Activated CD4-positive, alpha-beta T cell treated with anti-CD3 and anti-CD28 coated beads, Interleukin-2, Interleukin-4, amounts not matched to agents 100 ng/mL and 50 ng/mL, durations not matched to agents 16 hours and 8 hours (primary cell): ENCODE data around the gene PI4K2B.
"Not testable (repeated sequence)": the region's sequence is repeated elsewhere in the genome, so short reads cannot be mapped to it uniquely, and the experiment has no call there.

Experiments
- DNase-seq: peaks from one replicate; pipeline ENCODE4 v3.0.0-alpha.2; 2020; ENCODE audit warnings: low spot score

Gene PI4K2B

DNA sequence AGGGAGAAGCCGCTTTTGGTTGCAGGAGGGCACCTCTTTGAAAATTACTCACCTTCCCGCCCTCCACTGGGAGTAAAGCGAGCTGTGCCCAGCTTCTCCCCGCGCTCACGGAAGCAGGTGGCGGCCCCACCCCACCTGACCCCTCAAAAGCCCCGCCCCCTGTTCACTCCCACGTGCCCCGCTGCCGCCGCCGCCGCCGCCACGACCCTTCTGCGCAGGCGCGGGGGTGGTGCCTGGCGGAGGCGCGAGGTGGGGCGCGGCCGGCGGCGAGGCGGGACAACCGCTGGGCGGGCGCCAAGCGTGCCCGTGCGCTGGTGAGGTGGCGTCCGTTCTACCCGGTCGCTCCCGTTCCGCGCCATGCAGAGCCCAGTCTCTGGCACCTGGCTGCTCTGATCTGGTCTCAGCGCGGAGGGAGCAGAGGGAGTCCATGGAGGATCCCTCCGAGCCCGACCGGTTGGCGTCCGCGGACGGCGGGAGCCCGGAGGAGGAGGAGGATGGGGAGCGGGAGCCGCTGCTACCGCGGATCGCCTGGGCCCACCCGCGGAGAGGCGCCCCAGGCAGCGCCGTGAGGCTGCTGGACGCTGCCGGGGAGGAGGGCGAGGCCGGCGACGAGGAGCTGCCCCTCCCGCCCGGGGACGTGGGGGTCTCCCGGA is at the start of gene PI4K2B:
TSS of gene PI4K2B (plus strand) at position 297 of the 653 bp plus-strand sequence. CDS start at position 428, 131 bp downstream.
- DNase-seq = peak; percentile 92

DNA sequence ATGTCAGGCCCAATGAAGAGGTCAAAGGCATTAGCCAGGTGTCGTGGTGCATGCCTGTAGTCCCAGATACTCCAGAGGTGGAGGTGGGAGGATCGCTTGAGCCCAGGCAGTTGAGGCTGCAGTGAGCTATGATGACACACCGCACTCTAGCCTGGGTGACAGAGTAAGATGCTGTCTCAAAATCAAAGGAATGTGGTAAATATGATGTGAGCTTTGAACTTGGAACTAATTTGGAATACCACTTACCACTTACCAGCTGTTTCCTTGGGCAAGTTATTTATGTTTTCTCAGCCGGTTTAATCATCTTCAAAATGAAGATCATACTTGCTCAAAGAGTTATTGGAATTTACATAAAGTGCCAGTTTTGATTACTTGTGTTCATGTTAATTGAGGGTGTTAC is 49.8 kb upstream of the PI4K2B start:
- DNase-seq = no peak

DNA sequence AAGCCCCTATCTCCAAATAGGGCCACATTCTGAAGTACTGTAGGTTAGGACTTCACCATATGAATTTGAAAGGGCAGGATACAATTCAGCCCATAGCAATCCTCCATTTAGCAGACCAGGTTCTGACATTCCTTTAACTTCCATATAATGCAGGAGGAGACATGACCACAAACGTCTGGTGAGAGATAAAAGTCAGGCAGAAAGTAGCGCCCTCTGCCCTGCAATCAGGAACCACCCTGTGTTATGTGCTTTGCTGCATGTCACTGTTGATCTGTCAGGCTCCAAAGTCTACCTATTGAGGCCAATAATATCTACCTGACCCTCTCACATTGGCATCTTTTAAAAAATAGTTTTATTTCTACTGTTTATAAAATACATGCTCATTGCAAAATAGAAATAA is 43.4 kb upstream of the PI4K2B start:
- no peak for DNase-seq

DNA sequence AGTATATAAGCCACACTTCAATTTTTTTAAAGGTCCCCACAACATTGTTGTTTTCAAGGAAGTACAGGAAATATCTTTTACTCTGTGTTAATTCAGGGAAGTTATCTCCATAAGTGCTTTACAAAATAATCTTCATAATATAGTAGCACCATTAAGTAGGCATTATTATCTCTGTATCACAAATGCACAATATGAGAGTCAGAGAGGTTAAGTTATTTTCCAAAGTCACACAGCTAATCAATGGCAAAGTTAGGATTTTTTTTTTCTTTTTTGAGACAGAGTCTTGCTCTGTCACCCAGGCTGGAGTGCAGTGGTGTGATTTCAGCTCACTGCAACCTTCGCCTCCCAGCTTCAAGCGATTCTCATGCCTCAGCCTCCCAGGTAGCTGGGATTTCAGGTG is 35.1 kb upstream of the PI4K2B start:
- DNase-seq = no peak

DNA sequence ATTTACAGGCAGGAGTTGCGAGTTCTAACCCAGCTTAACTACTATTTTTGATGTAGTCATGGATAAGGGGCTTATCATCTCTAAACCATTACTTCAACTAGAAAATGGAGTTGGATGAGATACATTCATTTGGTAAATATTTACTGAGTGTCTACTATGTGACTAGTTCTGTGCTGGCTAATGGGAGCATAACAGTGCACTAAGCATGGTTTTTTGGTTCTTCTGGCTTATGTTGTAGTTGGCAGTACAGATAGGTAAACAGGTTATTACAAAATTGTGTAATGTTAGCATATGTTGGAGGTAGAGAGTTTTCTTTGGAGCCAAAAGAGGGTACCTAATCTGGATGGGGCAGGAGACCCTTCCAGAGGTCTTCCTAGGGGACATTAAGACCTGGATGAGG is 25.8 kb upstream of the PI4K2B start:
- no peak for DNase-seq

DNA sequence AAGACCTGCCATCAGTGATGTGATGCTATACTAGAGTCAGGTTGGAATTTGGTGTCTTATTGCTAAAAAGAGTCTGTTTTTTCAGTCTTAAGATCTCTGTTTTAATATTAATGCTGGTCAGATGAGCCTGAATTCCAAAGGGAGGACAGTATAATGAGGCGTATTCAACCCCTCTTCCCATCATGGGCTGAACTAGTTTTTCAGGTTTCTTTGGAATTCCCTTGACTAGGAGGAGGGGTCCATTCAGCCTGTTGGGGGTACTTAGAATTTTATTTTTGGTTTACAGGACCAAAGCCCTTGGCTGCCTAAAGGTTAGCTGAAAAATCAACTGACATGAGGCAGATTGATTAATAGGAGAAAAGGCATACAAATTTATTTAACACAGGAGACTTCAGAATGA is 24.1 kb upstream of the PI4K2B start:
- no peak for DNase-seq

DNA sequence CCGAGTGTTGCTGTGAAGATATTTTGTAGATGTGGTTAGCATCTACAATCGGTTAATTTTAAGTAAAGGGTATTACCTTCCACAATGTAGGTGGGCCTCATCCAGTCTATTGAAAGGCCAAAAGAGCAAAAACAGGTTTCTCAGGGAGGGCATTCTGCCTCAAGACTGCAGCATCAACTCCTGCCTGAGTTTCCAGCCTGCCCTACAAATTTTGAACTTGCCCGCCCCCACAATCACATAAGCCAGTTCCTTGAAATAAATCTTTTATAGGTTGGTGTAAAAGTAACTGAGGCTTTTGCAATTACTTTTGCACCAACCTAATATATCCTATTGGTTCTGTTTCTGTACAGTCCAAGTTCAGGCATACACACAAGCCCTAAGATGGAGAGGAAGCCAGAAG is 22.1 kb upstream of the PI4K2B start:
- DNase-seq = no peak

DNA sequence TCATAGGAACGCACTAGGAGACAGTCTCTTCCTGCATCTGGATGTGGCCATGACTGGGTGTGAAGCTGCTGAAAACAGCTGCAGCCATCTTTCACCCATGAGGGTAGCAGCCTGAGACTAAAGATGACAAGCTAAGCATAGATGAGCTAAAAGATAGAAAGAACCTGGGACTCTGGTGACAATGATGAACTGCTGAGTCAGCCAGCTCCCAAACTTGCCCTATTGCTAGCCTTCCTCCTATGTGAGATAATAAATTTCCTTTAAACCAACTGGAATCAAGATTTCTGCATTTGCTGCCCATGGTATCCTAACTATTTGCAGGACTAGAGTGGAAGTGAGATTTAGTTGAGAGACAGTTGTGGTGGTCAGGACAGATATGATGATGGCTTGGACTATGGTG is 21.0 kb upstream of the PI4K2B start:
- no peak for DNase-seq

DNA sequence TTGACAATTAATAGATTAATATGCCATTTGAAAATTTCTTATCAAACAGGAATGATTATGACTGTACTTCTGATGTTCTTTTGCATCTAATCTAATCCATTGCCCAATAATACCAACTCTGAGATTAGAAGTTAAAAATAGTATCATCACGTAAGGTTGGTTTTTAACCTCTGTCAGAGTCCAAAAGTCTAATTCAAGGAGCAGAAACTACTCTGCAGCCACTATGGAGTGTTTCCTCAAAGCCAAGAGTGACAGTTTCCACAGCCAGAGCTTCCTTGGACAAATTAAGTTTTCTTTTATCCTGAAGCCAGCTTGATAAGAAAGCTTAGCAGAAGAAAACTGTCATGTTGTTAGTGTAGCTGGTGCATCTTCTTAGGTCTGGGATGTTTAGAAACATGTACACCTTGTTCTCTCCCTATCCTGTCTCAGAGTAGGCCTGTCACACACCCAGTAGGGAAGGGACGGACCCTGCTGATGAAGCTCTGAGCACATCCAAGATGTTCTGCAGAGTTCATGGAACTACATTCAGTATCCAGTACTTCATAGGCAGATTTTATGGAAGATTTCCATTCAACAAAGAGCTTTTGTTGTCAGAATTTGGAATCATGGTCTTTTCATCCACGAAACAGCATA is 20.4 kb upstream of the PI4K2B start:
- DNase-seq = no peak

DNA sequence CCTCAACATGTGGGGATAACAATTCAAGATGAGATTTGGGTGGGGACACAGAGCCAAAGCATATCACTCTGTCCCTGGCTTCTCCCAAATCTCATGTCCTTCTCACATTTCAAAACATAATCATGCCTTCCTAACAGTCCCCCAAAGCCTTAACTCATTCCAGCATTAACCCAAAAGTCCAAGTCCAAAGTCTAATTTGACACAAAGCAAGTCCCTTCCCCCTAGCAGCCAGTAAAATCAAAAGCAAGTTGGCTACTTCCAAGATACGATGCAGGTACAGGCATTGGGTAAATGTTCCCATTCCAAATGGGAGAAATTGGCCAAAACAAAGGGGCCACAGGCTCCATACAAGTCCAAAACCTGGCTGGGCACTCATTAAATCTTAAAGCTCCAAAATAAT is 19.1 kb upstream of the PI4K2B start:
- DNase-seq = not testable (repeated sequence)

DNA sequence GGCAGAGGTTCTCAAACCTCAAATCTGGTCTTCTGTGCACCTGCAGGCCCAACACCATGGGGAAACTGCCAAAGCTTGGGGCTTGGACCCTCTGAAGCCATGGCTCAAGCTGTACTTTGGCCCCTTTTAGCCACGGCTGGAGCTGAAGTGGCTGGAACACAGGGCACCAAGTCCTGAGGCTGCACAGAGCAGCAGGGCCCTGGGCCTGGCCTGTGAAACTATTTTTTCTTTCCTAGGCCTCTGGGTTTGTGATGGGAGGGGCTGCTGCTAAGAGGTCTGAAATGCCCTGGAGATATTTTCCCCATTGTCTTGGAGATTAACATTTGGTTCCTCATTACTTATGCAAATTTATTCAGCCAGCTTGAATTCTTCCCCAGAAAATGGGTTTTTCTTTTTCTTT is 18.3 kb upstream of the PI4K2B start:
- no peak for DNase-seq

DNA sequence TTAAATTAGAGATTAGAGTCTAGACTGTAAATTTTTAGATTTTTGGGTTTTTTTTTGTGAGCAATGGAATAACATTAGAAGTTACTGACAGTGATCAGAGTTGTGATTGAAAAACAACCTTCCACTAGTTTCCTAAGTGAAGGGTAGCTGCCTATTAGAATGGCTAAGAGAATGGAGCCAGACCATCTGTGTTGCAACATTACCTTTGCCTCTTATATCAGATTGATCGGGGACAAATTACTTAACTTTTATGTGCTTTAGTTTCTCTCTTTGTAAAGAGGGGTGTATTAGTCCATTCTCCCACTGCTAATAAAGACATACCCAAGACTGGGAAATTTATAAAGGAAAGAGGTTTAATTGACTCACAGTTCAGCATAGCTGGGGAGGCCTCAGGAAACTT is 12.5 kb upstream of the PI4K2B start:
- no peak for DNase-seq

DNA sequence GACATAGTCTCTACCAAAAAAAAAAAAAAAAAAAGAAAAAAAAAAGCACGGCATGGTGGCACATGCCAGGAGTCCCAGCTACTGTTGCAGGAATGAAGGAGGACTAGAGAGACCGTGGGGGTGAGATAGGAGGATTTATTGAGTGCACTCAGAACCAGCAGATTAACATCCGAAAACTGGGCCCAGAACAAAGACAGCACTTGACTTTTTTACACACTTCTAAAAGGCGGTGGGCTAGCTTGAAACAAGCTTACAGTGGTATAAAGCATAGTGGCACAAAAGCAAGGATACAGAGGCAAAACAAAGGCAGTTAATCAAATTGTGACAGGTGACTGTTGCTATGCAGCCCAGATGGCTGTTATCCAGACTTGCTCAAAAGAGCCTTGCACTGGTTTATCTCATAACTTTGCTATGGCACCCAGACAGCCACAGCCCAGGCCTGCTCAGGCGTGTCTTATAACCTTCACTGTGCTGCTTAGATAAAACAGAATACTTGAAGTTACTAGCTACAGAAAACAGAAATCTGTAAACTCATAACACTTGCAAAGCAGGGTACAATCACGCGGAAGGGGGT is 9.9 kb upstream of the PI4K2B start:
- no peak for DNase-seq

DNA sequence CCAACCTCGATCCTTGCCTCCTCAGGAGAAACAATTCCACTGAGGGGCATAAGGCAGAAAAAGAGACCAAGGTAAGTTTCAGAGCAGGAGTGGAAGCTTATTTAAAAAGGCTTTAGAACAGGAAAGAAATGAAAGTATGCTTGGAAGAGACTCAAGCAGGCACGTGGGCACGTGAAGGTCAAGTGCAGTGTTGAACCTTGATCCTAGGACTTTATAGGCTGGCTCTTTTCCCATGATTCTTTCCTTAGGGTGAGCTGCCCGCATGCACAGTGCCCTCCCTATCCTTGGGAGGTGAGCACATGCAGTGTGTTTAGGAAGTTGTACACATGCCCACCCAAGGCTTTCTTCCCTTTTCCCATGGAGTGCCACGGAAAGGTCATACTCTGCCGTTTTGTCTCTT is 4.0 kb upstream of the PI4K2B start:
- DNase-seq = no peak

DNA sequence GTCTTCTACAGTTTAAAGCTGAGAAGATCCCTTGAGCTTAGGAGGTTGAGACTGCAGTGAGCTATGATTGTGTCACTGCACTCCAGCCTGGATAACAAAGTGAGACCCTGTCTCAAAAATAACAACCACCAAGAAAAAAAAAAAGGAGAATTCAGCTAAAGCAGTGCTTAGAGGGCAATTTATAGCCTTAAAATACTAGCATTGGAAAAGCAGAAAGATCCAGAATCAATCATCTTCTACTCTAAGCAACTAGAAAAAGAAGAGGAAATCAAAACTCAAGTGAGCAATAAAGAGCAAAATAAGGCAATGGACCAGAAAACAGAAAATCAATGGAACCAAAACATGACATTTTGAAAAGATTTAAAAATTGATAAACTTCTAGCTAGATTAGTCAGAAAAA is 639 bp upstream of the PI4K2B start:
- DNase-seq = no peak

DNA sequence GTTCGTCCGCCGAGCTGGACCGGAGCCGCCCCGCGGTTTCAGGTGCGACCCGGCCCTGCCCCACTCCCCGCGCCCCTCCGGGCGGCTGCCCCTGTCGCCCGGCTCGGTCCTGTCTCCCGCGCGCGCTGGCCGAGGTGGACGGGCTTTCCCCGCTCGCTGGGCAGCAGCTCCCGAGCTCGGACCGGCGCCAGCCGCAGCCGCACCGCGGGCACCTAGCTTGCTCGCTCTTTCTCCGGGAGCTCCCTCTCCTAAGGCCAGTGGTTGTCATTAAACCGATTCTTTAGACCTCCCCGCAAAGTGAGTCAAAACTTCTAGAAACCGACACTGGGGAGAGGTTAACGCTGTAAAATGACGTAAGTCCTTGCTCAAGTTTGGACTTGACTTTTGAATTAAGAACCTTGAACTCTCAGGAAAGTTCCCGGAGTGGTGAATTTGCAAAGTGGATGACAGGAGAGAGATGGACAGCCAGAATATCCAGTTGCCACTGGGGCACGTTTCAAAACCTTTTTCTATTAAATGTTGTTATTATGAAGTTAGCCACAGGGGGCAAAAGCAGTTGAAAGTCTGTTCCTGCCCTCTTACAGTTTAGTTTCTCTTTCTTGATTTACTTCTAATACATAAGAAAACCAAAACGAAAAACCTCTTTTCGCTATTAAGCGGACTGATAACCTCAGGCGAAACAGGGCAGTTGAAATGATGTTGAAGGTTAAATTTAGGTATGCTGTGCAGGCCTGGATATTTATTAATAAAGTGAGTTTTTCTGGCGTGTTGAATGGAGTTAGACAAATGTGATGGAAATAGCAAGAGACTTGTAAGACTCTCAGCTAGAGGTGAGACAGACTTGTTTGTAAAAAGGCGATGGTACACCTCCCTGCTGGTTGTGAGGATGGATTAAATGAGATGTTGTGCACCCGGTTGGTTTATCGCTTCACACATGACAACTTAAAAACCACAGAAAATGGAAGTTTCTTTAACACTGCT is 847 bp downstream of the PI4K2B start:
- peak; percentile 73 for DNase-seq

DNA sequence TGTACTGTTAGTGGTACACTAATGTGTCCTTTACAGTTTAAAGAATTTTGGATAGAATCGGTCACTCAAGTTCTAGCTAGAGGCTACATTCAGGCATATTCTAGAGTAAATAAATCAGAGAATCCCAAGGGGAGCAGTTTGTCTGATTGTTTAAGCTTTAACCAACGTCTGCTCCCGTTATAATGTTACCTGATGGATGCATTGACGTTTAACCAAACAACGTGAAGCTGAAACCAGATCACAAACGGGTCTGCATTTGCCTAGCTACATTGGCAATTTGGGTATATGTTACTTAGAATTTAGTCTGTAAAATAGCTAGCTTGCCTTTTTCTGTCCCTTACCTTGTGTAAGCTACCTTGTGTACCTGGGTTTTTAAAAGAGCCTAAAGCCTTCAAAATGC is 1.6 kb downstream of the PI4K2B start:
- no peak for DNase-seq

DNA sequence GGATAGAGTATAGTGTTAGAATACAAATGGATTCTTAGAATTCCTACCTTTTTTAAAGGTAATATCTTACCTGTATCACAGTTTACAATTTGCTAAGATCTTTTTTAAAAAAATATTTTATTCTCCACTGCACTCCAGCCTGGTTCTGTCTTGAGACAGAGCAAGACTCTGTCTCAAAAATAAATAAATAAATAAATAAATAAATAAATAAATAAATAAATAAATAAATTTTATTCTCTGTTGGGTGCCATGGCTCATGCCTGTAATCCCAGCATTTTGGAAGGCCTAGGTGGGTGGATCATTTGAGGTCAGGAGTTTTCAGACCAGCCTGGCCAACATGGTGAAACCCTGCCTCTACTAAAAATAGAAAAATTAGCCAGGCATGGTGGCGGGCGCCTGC is 2.2 kb downstream of the PI4K2B start:
- DNase-seq = not testable (repeated sequence)

DNA sequence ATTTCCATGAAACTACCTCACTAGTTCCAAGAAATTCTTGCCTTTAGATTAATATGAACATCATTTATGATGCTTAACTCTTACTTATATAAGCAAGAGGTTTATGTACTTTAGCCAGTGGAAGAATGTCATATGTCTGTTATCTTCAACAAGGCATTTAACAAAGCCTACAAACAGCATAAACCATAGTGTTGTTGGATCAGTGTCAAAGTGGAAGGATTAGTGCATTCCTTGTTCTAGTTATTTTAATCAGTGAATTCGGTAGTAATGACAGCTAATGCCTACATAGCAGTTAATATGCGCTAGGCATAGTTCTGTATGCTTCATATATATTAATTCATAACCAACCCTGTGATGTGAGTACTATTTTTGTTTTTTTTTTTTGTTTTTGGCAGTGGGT is 3.1 kb downstream of the PI4K2B start:
- no peak for DNase-seq

DNA sequence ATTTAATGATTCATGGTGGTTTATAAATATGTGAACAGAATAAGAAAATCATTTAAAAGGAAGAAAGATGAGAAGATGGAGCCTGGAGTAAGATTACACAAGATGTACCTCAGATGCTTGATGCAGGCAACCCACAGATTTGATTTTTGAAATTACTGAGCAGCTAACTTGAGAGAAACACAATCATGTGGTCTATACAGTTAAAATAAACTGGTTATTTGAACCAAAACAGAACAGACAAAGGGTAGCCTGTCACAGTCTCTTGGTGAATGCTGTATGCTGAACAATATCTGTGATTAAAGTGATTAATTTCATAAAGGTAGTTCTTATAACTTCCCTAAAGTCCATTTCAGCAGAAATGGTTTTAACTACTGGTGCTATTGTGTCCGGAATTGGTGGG is 4.2 kb downstream of the PI4K2B start:
- no peak for DNase-seq

DNA sequence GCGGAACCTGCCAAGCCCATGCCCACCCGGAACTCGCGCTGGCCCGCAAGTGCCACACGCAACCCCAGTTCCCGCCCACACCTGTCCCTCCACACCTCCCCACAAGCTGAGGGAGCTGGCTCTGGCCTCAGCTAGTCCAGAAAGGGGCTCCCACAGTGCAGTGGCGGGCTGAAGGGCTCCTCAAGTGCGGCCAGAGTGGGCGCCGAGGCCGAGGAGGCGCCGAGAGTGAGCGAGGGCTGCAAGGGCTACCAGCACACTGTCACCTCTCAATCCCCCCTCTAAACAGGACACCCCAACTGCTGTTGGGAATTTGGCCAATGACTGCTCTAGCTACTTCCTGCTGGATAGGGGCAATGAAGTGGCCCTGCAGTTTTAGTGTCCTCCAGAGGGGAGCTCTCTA is 5.7 kb downstream of the PI4K2B start:
- DNase-seq = not testable (repeated sequence)

DNA sequence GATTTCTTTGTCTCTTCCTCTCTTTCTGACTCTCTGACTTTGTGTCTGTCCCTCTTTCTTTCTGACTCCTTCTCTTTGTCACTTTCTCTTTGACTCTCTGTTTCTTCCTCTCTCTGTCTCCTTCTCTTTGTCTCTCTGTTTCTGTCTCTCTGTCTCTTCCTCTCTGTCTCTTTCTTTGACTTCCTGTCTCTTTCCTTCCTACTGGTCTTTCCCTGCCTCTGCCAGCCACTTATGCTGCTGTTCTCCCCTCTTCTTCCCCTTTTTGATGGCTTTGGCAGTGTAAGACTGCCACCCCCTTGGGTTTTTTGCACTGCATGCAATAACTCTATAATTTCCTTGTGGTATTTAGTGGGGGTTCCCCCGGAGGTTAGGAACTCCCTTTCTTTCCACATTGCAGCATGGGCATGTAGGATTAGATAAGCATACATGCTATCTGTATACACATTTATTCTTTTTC is 6.9 kb downstream of the PI4K2B start:
- not testable (repeated sequence) for DNase-seq
